Activated CD8-positive, alpha-beta T cell treated with anti-CD3 and anti-CD28 coated beads for 36 hours (primary cell): ENCODE results near the gene ATP9B. TPM values are rescaled to one million over a fixed set of nuclear protein-coding genes. Genes with fewer than 3 reads are reported as not detected.

Experiments used
- ATAC-seq: fragments of 200-7000 bp; cut with Tn5 transposase; one replicate; pipeline ENCODE4 v1.10.0; 2021; ENCODE audit warnings: mild to moderate bottlenecking, moderate library complexity
- CTCF ChIA-PET: fragments of 350-600 bp; sonication (Branson Sonifier 250); formaldehyde crosslinking; loops from one replicate; lab custom pipeline; 2021; ENCODE audit warnings: antibody characterized with exemption; lab: Charles Lee
- POLR2A ChIA-PET: fragments of 350-600 bp; sonication (Branson Sonifier 250); formaldehyde crosslinking; loops from one replicate; lab custom pipeline; 2021; ENCODE audit warnings: antibody characterized with exemption; lab: Charles Lee
- DNase-seq: peaks from one replicate; pipeline ENCODE4 v3.0.0-alpha.2; 2020
- H3K27ac Mint-ChIP-seq: one replicate; pipeline ENCODE4 v1.8.0; 2021; ENCODE audit warnings: mild to moderate bottlenecking, mixed read lengths
- H3K27me3 Mint-ChIP-seq: one replicate; pipeline ENCODE4 v1.8.0; 2021; ENCODE audit warnings: mixed read lengths
- H3K36me3 Mint-ChIP-seq: one replicate; pipeline ENCODE4 v1.8.0; 2021; ENCODE audit warnings: low read depth, mixed read lengths
- H3K4me1 Mint-ChIP-seq: one replicate; pipeline ENCODE4 v1.8.0; 2021; ENCODE audit warnings: low read depth, mixed read lengths
- H3K4me3 Mint-ChIP-seq: one replicate; pipeline ENCODE4 v1.8.0; 2021; ENCODE audit warnings: mild to moderate bottlenecking, moderate library complexity, mixed read lengths
- H3K9me3 Mint-ChIP-seq: one replicate; pipeline ENCODE4 v1.8.0; 2021; ENCODE audit warnings: mixed read lengths
- intact Hi-C: fragments of 100-400 bp; cut with micrococcal nuclease; formaldehyde crosslinking; loops from one replicate; pipeline ENCODE4 v1.10.0; 2022
- total RNA-seq, 2 experiments: library from RNA; stranded (reverse); gene quantifications; one replicate each; pipeline ENCODE4 v1.2.3, GENCODE V29; 2021
- TF ChIP-seq, protein P1 (sequence below): fragments of 200-600 bp; IDR thresholded peaks from one replicate; pipeline ENCODE4 v1.8.0; 2022; ENCODE audit warnings: antibody characterized with exemption, mild to moderate bottlenecking

Gene ATP9B
- total RNA-seq, 2 experiments from 2014 or later: 18.9 to 21.1 TPM

DNA sequence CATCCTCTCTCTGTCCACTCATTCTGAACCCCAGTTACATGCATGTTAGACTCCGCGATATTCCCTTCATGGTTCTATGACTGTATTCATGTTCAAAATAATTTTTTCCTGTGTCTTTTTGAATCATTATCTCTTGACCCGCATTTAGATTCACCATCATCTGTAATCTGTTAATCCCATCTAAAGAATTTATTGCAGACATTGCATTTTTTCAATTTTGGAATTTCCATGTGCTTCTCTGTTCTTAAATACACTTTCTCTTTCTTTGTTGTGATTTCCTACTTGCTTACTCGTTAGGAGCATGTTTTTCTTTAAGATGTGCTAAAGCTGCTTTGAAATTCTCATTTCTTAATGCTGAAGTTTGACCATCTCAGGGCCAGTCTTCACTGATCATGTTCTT is 122.2 kb downstream of the ATP9B start:
- H3K9me3 Mint-ChIP-seq: no peaks in the 10 kb centered on the region
- H3K36me3 Mint-ChIP-seq: peaks cover 17% of the 10 kb centered on the region
- TF ChIP-seq, protein P1, sequence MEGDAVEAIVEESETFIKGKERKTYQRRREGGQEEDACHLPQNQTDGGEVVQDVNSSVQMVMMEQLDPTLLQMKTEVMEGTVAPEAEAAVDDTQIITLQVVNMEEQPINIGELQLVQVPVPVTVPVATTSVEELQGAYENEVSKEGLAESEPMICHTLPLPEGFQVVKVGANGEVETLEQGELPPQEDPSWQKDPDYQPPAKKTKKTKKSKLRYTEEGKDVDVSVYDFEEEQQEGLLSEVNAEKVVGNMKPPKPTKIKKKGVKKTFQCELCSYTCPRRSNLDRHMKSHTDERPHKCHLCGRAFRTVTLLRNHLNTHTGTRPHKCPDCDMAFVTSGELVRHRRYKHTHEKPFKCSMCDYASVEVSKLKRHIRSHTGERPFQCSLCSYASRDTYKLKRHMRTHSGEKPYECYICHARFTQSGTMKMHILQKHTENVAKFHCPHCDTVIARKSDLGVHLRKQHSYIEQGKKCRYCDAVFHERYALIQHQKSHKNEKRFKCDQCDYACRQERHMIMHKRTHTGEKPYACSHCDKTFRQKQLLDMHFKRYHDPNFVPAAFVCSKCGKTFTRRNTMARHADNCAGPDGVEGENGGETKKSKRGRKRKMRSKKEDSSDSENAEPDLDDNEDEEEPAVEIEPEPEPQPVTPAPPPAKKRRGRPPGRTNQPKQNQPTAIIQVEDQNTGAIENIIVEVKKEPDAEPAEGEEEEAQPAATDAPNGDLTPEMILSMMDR: no peak
- CTCF ChIA-PET: no interaction called here
- H3K27ac Mint-ChIP-seq: no peak overlapping the region
- DNase-seq (no peak), ATAC-seq (no peak)
- H3K4me3 Mint-ChIP-seq: no peak overlapping the region
- intact Hi-C loops: no loop called here
- peaks cover 12% of the 10 kb centered on the region for H3K4me1 Mint-ChIP-seq
- H3K27me3 Mint-ChIP-seq: no peaks in the 10 kb centered on the region
- POLR2A ChIA-PET: no interaction called here

- peak overlapping the region; percentile 18 for H3K27ac Mint-ChIP-seq
- peaks cover 10% of the 10 kb centered on the region for H3K4me1 Mint-ChIP-seq
- intact Hi-C loops: no loop called here
- peaks cover 17% of the 10 kb centered on the region for H3K36me3 Mint-ChIP-seq
- H3K27me3 Mint-ChIP-seq: no peaks in the 10 kb centered on the region
- TF ChIP-seq, protein P1: no peak
- no peak overlapping the region for H3K4me3 Mint-ChIP-seq
- ChIA-PET CTCF (no interaction called here), POLR2A (no interaction called here)
- ATAC-seq (peak; percentile 84), DNase-seq (peak; percentile 18)
- H3K9me3 Mint-ChIP-seq: no peaks in the 10 kb centered on the region
These were observed 122.8 kb downstream of the ATP9B start for GRCh38 chr18:79191956-79192355.

GRCh38 chr18:79193826-79194225 is 124.6 kb downstream of the ATP9B start:
- H3K27me3 Mint-ChIP-seq: no peaks in the 10 kb centered on the region
- ATAC-seq: no peak
- ChIA-PET POLR2A (no interaction called here), CTCF (no interaction called here)
- H3K9me3 Mint-ChIP-seq: no peaks in the 10 kb centered on the region
- no peak for DNase-seq
- no peak overlapping the region for H3K27ac Mint-ChIP-seq
- H3K4me3 Mint-ChIP-seq: no peak overlapping the region
- H3K4me1 Mint-ChIP-seq: peaks cover 7% of the 10 kb centered on the region
- H3K36me3 Mint-ChIP-seq: peaks cover 19% of the 10 kb centered on the region
- TF ChIP-seq, protein P1: no peak
- intact Hi-C loops: no loop called here

- H3K36me3 Mint-ChIP-seq: peaks cover 22% of the 10 kb centered on the region
- no peak overlapping the region for H3K27ac Mint-ChIP-seq
- H3K4me1 Mint-ChIP-seq: peaks cover 21% of the 10 kb centered on the region
- H3K4me3 Mint-ChIP-seq: no peak overlapping the region
- ATAC-seq: no peak
- CTCF ChIA-PET: interaction anchor here (1.0 kb wide), 1 partner anchor 10 kb away, joined by 3 read pairs; no protein-coding TSS in a partner anchor
- H3K27me3 Mint-ChIP-seq: no peaks in the 10 kb centered on the region
- TF ChIP-seq, protein P1: no peak
- POLR2A ChIA-PET: interaction anchor here (1.0 kb wide), 1 partner anchor 768 kb away, joined by 3 read pairs; no protein-coding TSS in a partner anchor
- H3K9me3 Mint-ChIP-seq: peaks cover 2% of the 10 kb centered on the region
- intact Hi-C loops: no loop called here
- no peak for DNase-seq
These were observed 126.8 kb downstream of the ATP9B start for GRCh38 chr18:79195716-79196683.

DNA sequence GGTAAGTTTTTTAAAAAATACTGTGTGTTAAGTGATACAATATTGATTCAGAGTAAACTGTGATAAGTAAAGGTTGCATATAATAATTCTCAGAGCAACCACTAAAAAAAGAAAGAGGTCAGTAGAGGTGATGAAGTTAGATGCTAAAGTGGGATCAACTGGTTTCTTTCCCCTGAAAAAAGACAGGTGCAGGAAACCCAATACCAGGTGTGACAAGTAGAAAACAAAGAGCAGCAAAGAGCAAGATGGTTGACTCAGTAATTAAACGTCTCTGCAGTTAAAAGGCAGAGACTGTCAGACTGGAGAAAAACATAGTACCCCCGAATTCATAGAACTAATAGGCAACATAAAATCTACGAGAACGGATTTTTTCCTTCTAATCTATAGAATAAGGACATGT is 128.3 kb downstream of the ATP9B start:
- Mint-ChIP-seq H3K27me3 (no peaks in the 10 kb centered on the region), H3K9me3 (peaks cover 2% of the 10 kb centered on the region), H3K36me3 (peaks cover 13% of the 10 kb centered on the region), H3K4me1 (peaks cover 21% of the 10 kb centered on the region), H3K27ac (no peak overlapping the region), H3K4me3 (no peak overlapping the region)
- CTCF ChIA-PET: no interaction called here
- ATAC-seq (no peak), DNase-seq (no peak)
- intact Hi-C loops: no loop called here
- POLR2A ChIA-PET: no interaction called here
- TF ChIP-seq, protein P1: no peak
